Measurements from ENCODE around the gene OXTR. TPM values are rescaled to one million over a fixed set of nuclear protein-coding genes. Genes with fewer than 3 reads are reported as not detected.

Gene OXTR
- total and polyA plus RNA-seq, 3 experiments from 2014 or later: 0.05 to 1.4 (median 0.50) TPM

- DNase-seq: no peak
- Histone ChIP-seq H3K4me3 (ENCODE audit: low read length) (no peak overlapping the region), H3K9me3 (ENCODE audit: low read length) (no peaks in the 10 kb centered on the region), H3K36me3 (ENCODE audit: insufficient read depth, low read length) (no peaks in the 10 kb centered on the region), H3K4me1 (ENCODE audit: insufficient read depth, low read length) (no peaks in the 10 kb centered on the region), H3K27me3 (ENCODE audit: insufficient read depth, low read length, poor library complexity, severe bottlenecking) (no peaks in the 10 kb centered on the region), H3K27ac (ENCODE audit: low read depth, low read length) (no peak overlapping the region)
- Mint-ChIP-seq H3K9me3 (peaks cover 0 to 4% (median 0%) of the 10 kb centered on the region in 5 donors), H3K27me3 (peaks cover 4 to 10% of the 10 kb centered on the region in 2 donors), H3K27ac (no peak overlapping the region), H3K36me3 (no peaks in the 10 kb centered on the region), H3K4me1 (no peaks in the 10 kb centered on the region), H3K4me3 (no peak overlapping the region)
- CTCF ChIA-PET: no interaction called here
- POLR2A ChIA-PET: no interaction called here
Observed at GRCh38 chr3:8737301-8737700, 32.1 kb downstream of the OXTR start.

- no peaks in the 10 kb centered on the region for H3K4me1 Mint-ChIP-seq
- Histone ChIP-seq H3K4me1 (ENCODE audit: insufficient read depth, low read length) (no peaks in the 10 kb centered on the region), H3K27me3 (ENCODE audit: insufficient read depth, low read length, poor library complexity, severe bottlenecking) (no peaks in the 10 kb centered on the region), H3K4me3 (ENCODE audit: low read length) (no peak overlapping the region), H3K9me3 (ENCODE audit: low read length) (no peaks in the 10 kb centered on the region), H3K36me3 (ENCODE audit: insufficient read depth, low read length) (no peaks in the 10 kb centered on the region), H3K27ac (ENCODE audit: low read depth, low read length) (no peak overlapping the region)
- H3K36me3 Mint-ChIP-seq: no peaks in the 10 kb centered on the region
- H3K9me3 Mint-ChIP-seq: peaks cover 0 to 4% (median 0%) of the 10 kb centered on the region in 5 donors
- no peak for DNase-seq
- peaks cover 5 to 12% of the 10 kb centered on the region in 2 donors for H3K27me3 Mint-ChIP-seq
- CTCF ChIA-PET: no interaction called here
- POLR2A ChIA-PET: no interaction called here
- H3K27ac Mint-ChIP-seq: no peak overlapping the region
- H3K4me3 Mint-ChIP-seq: no peak overlapping the region
Observed at GRCh38 chr3:8736436-8736835, 33.0 kb downstream of the OXTR start.

- Histone ChIP-seq H3K27me3 (ENCODE audit: insufficient read depth, low read length, poor library complexity, severe bottlenecking) (no peaks in the 10 kb centered on the region), H3K36me3 (ENCODE audit: insufficient read depth, low read length) (no peaks in the 10 kb centered on the region), H3K4me1 (ENCODE audit: insufficient read depth, low read length) (no peaks in the 10 kb centered on the region), H3K9me3 (ENCODE audit: low read length) (no peaks in the 10 kb centered on the region), H3K4me3 (ENCODE audit: low read length) (no peak overlapping the region), H3K27ac (ENCODE audit: low read depth, low read length) (no peak overlapping the region)
- Mint-ChIP-seq H3K4me3 (no peak overlapping the region), H3K9me3 (peaks cover 0 to 4% (median 0%) of the 10 kb centered on the region in 5 donors), H3K27me3 (peaks cover 5 to 9% of the 10 kb centered on the region in 2 donors), H3K4me1 (no peaks in the 10 kb centered on the region), H3K36me3 (no peaks in the 10 kb centered on the region), H3K27ac (no peak overlapping the region)
- ChIA-PET POLR2A (no interaction called here), CTCF (no interaction called here)
- DNase-seq: no peak
Observed at GRCh38 chr3:8734908-8735307, 34.5 kb downstream of the OXTR start.

GRCh38 chr3:8734137-8734878 lies 35.1 kb downstream of the OXTR start:
- H3K9me3 Mint-ChIP-seq: peaks cover 0 to 4% (median 0%) of the 10 kb centered on the region in 5 donors
- H3K36me3 Mint-ChIP-seq: no peaks in the 10 kb centered on the region
- no peak for DNase-seq
- no peak overlapping the region for H3K4me3 Mint-ChIP-seq
- Histone ChIP-seq H3K4me3 (ENCODE audit: low read length) (no peak overlapping the region), H3K27me3 (ENCODE audit: insufficient read depth, low read length, poor library complexity, severe bottlenecking) (no peaks in the 10 kb centered on the region), H3K9me3 (ENCODE audit: low read length) (no peaks in the 10 kb centered on the region), H3K4me1 (ENCODE audit: insufficient read depth, low read length) (no peaks in the 10 kb centered on the region), H3K27ac (ENCODE audit: low read depth, low read length) (no peak overlapping the region), H3K36me3 (ENCODE audit: insufficient read depth, low read length) (no peaks in the 10 kb centered on the region)
- CTCF ChIA-PET: no interaction called here
- H3K27ac Mint-ChIP-seq: no peak overlapping the region
- H3K27me3 Mint-ChIP-seq: peaks cover 5 to 9% of the 10 kb centered on the region in 2 donors
- no peaks in the 10 kb centered on the region for H3K4me1 Mint-ChIP-seq
- POLR2A ChIA-PET: no interaction called here

GRCh38 chr3:8733332-8734094 lies 35.9 kb downstream of the OXTR start, which contains the start of gene CAV3:
Gene CAV3 (plus strand): TSS chr3:8733802. CDS start chr3:8733877, 75 bp downstream.
- Histone ChIP-seq H3K4me1 (ENCODE audit: insufficient read depth, low read length) (no peaks in the 10 kb centered on the region), H3K9me3 (ENCODE audit: low read length) (no peaks in the 10 kb centered on the region), H3K36me3 (ENCODE audit: insufficient read depth, low read length) (no peaks in the 10 kb centered on the region), H3K27ac (ENCODE audit: low read depth, low read length) (no peak within 1 kb of the TSS), H3K27me3 (ENCODE audit: insufficient read depth, low read length, poor library complexity, severe bottlenecking) (no peaks in the 10 kb centered on the region), H3K4me3 (ENCODE audit: low read length) (no peak within 1 kb of the TSS)
- Mint-ChIP-seq H3K4me3 (no peak within 1 kb of the TSS), H3K9me3 (peaks cover 0 to 4% (median 0%) of the 10 kb centered on the region in 5 donors), H3K27me3 (peaks cover 5 to 9% of the 10 kb centered on the region in 2 donors), H3K4me1 (no peaks in the 10 kb centered on the region), H3K36me3 (no peaks in the 10 kb centered on the region), H3K27ac (no peak within 1 kb of the TSS)
- ChIA-PET POLR2A (no interaction called here), CTCF (no interaction called here)
- DNase-seq: no peak

GRCh38 chr3:8732413-8732812 lies 37.0 kb downstream of the OXTR start:
- Mint-ChIP-seq H3K9me3 (peaks cover 0 to 4% (median 0%) of the 10 kb centered on the region in 5 donors), H3K4me1 (no peaks in the 10 kb centered on the region), H3K36me3 (no peaks in the 10 kb centered on the region), H3K27ac (no peak overlapping the region), H3K27me3 (peaks cover 3 to 9% of the 10 kb centered on the region in 2 donors), H3K4me3 (no peak overlapping the region)
- no peak for DNase-seq
- CTCF ChIA-PET: no interaction called here
- no peak overlapping the region for H3K27ac ChIP-seq (ENCODE audit: low read depth, low read length)
- POLR2A ChIA-PET: no interaction called here
- H3K9me3 ChIP-seq (ENCODE audit: low read length): no peaks in the 10 kb centered on the region
- H3K4me1 ChIP-seq (ENCODE audit: insufficient read depth, low read length): no peaks in the 10 kb centered on the region
- no peaks in the 10 kb centered on the region for H3K36me3 ChIP-seq (ENCODE audit: insufficient read depth, low read length)
- no peak overlapping the region for H3K4me3 ChIP-seq (ENCODE audit: low read length)
- H3K27me3 ChIP-seq (ENCODE audit: insufficient read depth, low read length, poor library complexity, severe bottlenecking): no peaks in the 10 kb centered on the region

- peaks cover 3 to 7% of the 10 kb centered on the region in 2 donors for H3K27me3 Mint-ChIP-seq
- H3K9me3 Mint-ChIP-seq: peaks cover 0 to 7% (median 2%) of the 10 kb centered on the region in 5 donors
- DNase-seq: no peak
- no peaks in the 10 kb centered on the region for H3K36me3 Mint-ChIP-seq
- H3K4me3 ChIP-seq (ENCODE audit: low read length): no peak overlapping the region
- no peaks in the 10 kb centered on the region for H3K27me3 ChIP-seq (ENCODE audit: insufficient read depth, low read length, poor library complexity, severe bottlenecking)
- no peak overlapping the region for H3K27ac ChIP-seq (ENCODE audit: low read depth, low read length)
- H3K36me3 ChIP-seq (ENCODE audit: insufficient read depth, low read length): no peaks in the 10 kb centered on the region
- H3K4me3 Mint-ChIP-seq: no peak overlapping the region
- no peaks in the 10 kb centered on the region for H3K4me1 ChIP-seq (ENCODE audit: insufficient read depth, low read length)
- H3K4me1 Mint-ChIP-seq: no peaks in the 10 kb centered on the region
- H3K27ac Mint-ChIP-seq: no peak overlapping the region
- ChIA-PET CTCF (no interaction called here), POLR2A (no interaction called here)
- H3K9me3 ChIP-seq (ENCODE audit: low read length): no peaks in the 10 kb centered on the region
Observed at GRCh38 chr3:8730656-8731055, 38.8 kb downstream of the OXTR start.

GRCh38 chr3:8729479-8729878 lies 39.9 kb downstream of the OXTR start:
- H3K4me3 ChIP-seq (ENCODE audit: low read length): no peak overlapping the region
- no peak for DNase-seq
- CTCF ChIA-PET: interaction anchor here (1.5 kb wide), 1 partner anchor 40 kb away, joined by 5 read pairs; the partner anchor contains the start of gene OXTR
- H3K4me1 ChIP-seq (ENCODE audit: insufficient read depth, low read length): no peaks in the 10 kb centered on the region
- Mint-ChIP-seq H3K4me1 (no peaks in the 10 kb centered on the region), H3K27ac (no peak overlapping the region), H3K4me3 (no peak overlapping the region), H3K36me3 (no peaks in the 10 kb centered on the region), H3K9me3 (peaks cover 0 to 8% (median 2%) of the 10 kb centered on the region in 5 donors), H3K27me3 (peaks cover 5% of the 10 kb centered on the region in 2 donors)
- H3K27ac ChIP-seq (ENCODE audit: low read depth, low read length): no peak overlapping the region
- no peaks in the 10 kb centered on the region for H3K27me3 ChIP-seq (ENCODE audit: insufficient read depth, low read length, poor library complexity, severe bottlenecking)
- H3K9me3 ChIP-seq (ENCODE audit: low read length): no peaks in the 10 kb centered on the region
- H3K36me3 ChIP-seq (ENCODE audit: insufficient read depth, low read length): no peaks in the 10 kb centered on the region
- POLR2A ChIA-PET: no interaction called here

Measured in CD8-positive, alpha-beta memory T cell (primary cell).